Measurements from ENCODE around the gene KRT83.
A peak's percentile ranks its signal among the peaks of the same experiment; 100 is the strongest.

Gene KRT83

GRCh38 chr12:52360106-52360662 is 39.0 kb upstream of the KRT83 start:
- no peaks in the 10 kb centered on the region for H3K9me2 ChIP-seq (ENCODE audit: low read depth, low read length)
- H3F3A ChIP-seq (ENCODE audit: insufficient read depth, low read length) = no peaks in the 10 kb centered on the region
- no peak overlapping the region for H3K4me2 ChIP-seq (ENCODE audit: low read length)
- H3K27me3 ChIP-seq (ENCODE audit: insufficient read depth, low read length) = no peaks in the 10 kb centered on the region
- H3K4me1 ChIP-seq (ENCODE audit: insufficient read depth, low read length, severe bottlenecking) = peaks cover 23% of the 10 kb centered on the region
- no peak overlapping the region for H3K4me3 ChIP-seq (ENCODE audit: low read depth, low read length, poor library complexity, severe bottlenecking)
- H3K9ac ChIP-seq (ENCODE audit: low read length) = no peak overlapping the region
- no peaks in the 10 kb centered on the region for H3K79me2 ChIP-seq (ENCODE audit: insufficient read depth, low read length)
- no peaks in the 10 kb centered on the region for H3K36me3 ChIP-seq (ENCODE audit: insufficient read depth, low read length)
- H3K9me3 ChIP-seq (ENCODE audit: low read length) = no peaks in the 10 kb centered on the region
- H4K20me1 ChIP-seq (ENCODE audit: insufficient read depth, low read length) = no peaks in the 10 kb centered on the region
- no peak overlapping the region for H2AFZ ChIP-seq (ENCODE audit: low read length)
- no peak overlapping the region for H3K27ac ChIP-seq (ENCODE audit: low read depth, low read length, poor library complexity, severe bottlenecking)
- no peak for TF ChIP-seq CTCF (IDR thresholded peaks at IDR 0.05; ENCODE audit: low read length)
- TF ChIP-seq EZH2 (IDR thresholded peaks at IDR 0.05; ENCODE audit: borderline replicate concordance, low read length) = no peak

DNA sequence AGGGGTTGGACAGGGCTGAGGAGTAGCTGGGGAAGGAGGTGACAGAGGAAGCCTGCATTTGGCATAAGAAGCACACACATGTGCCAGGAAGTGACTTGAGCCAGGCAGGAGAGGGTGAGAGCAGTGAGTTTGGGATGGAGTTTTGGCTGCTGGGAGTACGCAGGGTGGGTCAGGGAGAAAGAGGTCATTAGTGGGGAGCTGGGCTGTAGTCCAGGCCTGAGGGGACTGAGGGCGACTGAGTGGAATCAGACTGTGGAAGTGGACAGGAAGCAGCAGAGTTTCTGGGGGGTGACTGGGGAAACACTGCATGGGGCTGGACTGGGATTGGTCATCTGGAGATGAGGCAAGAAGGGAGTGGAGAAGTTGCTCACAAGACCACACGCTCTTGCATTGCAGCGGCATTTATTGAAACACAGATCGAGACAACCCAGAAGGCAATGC is 38.4 kb upstream of the KRT83 start:
- Histone ChIP-seq H2AFZ (ENCODE audit: low read length) (no peak overlapping the region), H4K20me1 (ENCODE audit: insufficient read depth, low read length) (no peaks in the 10 kb centered on the region), H3K9me2 (ENCODE audit: low read depth, low read length) (no peaks in the 10 kb centered on the region), H3K4me3 (ENCODE audit: low read depth, low read length, poor library complexity, severe bottlenecking) (no peak overlapping the region), H3K4me2 (ENCODE audit: low read length) (no peak overlapping the region), H3K9ac (ENCODE audit: low read length) (no peak overlapping the region), H3K9me3 (ENCODE audit: low read length) (no peaks in the 10 kb centered on the region), H3K4me1 (ENCODE audit: insufficient read depth, low read length, severe bottlenecking) (peaks cover 23% of the 10 kb centered on the region), H3K27me3 (ENCODE audit: insufficient read depth, low read length) (no peaks in the 10 kb centered on the region), H3K79me2 (ENCODE audit: insufficient read depth, low read length) (no peaks in the 10 kb centered on the region), H3K27ac (ENCODE audit: low read depth, low read length, poor library complexity, severe bottlenecking) (no peak overlapping the region), H3K36me3 (ENCODE audit: insufficient read depth, low read length) (no peaks in the 10 kb centered on the region), H3F3A (ENCODE audit: insufficient read depth, low read length) (no peaks in the 10 kb centered on the region)
- TF ChIP-seq CTCF (IDR thresholded peaks at IDR 0.05; ENCODE audit: low read length) (no peak), EZH2 (IDR thresholded peaks at IDR 0.05; ENCODE audit: borderline replicate concordance, low read length) (no peak)

GRCh38 chr12:52358575-52359350 is 37.6 kb upstream of the KRT83 start:
- Histone ChIP-seq H3K4me2 (ENCODE audit: low read length) (peak overlapping the region; percentile 49; the same call in 1 of the 2 replicates), H3K9ac (ENCODE audit: low read length) (no peak overlapping the region; the same call in 1 of the 2 replicates), H2AFZ (ENCODE audit: low read length) (no peak overlapping the region)

More at GRCh38 chr12:52358575-52359350, 37.6 kb upstream of the KRT83 start:
- H3K4me3 ChIP-seq (ENCODE audit: low read depth, low read length, poor library complexity, severe bottlenecking) = peak overlapping the region; percentile 7
- H3K27me3 ChIP-seq (ENCODE audit: insufficient read depth, low read length) = no peaks in the 10 kb centered on the region
- no peaks in the 10 kb centered on the region for H4K20me1 ChIP-seq (ENCODE audit: insufficient read depth, low read length)
- H3K9me2 ChIP-seq (ENCODE audit: low read depth, low read length) = no peaks in the 10 kb centered on the region
- H3K4me1 ChIP-seq (ENCODE audit: insufficient read depth, low read length, severe bottlenecking) = peaks cover 23% of the 10 kb centered on the region
- TF ChIP-seq CTCF (IDR thresholded peaks at IDR 0.05; ENCODE audit: low read length) = peak; percentile 31; the same call in 1 of the 2 replicates
- TF ChIP-seq EZH2 (IDR thresholded peaks at IDR 0.05; ENCODE audit: borderline replicate concordance, low read length) = no peak
- H3K79me2 ChIP-seq (ENCODE audit: insufficient read depth, low read length) = no peaks in the 10 kb centered on the region
- no peaks in the 10 kb centered on the region for H3K36me3 ChIP-seq (ENCODE audit: insufficient read depth, low read length)
- no peaks in the 10 kb centered on the region for H3F3A ChIP-seq (ENCODE audit: insufficient read depth, low read length)
- H3K27ac ChIP-seq (ENCODE audit: low read depth, low read length, poor library complexity, severe bottlenecking) = peak overlapping the region; percentile 84
- H3K9me3 ChIP-seq (ENCODE audit: low read length) = no peaks in the 10 kb centered on the region
